Ascending aorta (tissue), 2 donors: Measurements from ENCODE around the gene BCL2L14. TPM values are rescaled to one million over a fixed set of nuclear protein-coding genes. Genes with fewer than 3 reads are reported as not detected.

Experiments used
- DNase-seq, 2 donors: peaks; one replicate each; pipeline ENCODE4 v3.0.0-alpha.2; 2019; ENCODE audit warnings: low spot score in 2 of 2
- H3K27ac ChIP-seq, 2 donors: fragments of 200-600 bp; sonication (generic); one replicate each; pipeline ENCODE4 v1.5.1; 2016 to 2017; ENCODE audit warnings: mild to moderate bottlenecking in 1 of 2
- H3K27me3 ChIP-seq: fragments of 200-600 bp; sonication (generic); one replicate; pipeline ENCODE4 v1.5.1; 2017
- H3K36me3 ChIP-seq, 2 donors: fragments of 200-600 bp; sonication (generic); one replicate each; pipeline ENCODE4 v1.5.1; 2016
- H3K4me1 ChIP-seq, 2 donors: fragments of 200-600 bp; sonication (generic); one replicate each; pipeline ENCODE4 v1.5.1; 2016 to 2017; ENCODE audit warnings: mild to moderate bottlenecking in 1 of 2
- H3K4me3 ChIP-seq, 2 donors: fragments of 200-600 bp; sonication (generic); one replicate each; pipeline ENCODE4 v1.5.1; 2016 to 2017; ENCODE audit warnings: mild to moderate bottlenecking in 1 of 2
- H3K9me3 ChIP-seq, 2 donors: fragments of 200-600 bp; sonication (generic); one replicate each; pipeline ENCODE4 v1.5.1; 2016
- CTCF ChIP-seq, 3 experiments: fragments of 200-600 bp in 2 of 3; fragments of 450-650 bp in 1 of 3; sonication (generic) in 2 of 3; IDR thresholded peaks; one replicate each; pipeline ENCODE4 v1.5.1; 2016 to 2019; ENCODE audit warnings: antibody characterized with exemption in 3 of 3, mild to moderate bottlenecking in 1 of 3, moderate library complexity in 1 of 3
- intact Hi-C: fragments of 100-400 bp; cut with DNase I; formaldehyde crosslinking; loops from one replicate; pipeline ENCODE4 v1.15.1; 2023
- total RNA-seq: library from RNA; depleted of rRNA; stranded (reverse); fragments of >200 nt; gene quantifications from one replicate; pipeline ENCODE4 v1.1.0, GENCODE V29; 2016

Gene BCL2L14
- total RNA-seq, 1 donor from 2014 or later, result not detected

GRCh38 chr12:12083688-12084087 is 12.9 kb downstream of the BCL2L14 start:
- no peaks in the 10 kb centered on the region for H3K27me3 ChIP-seq
- H3K4me1 ChIP-seq, result peaks cover 0 to 3% of the 10 kb centered on the region in 2 donors
- DNase-seq, result no peak
- TF ChIP-seq CTCF (IDR thresholded peaks at IDR 0.05), result no peak
- no peak overlapping the region for H3K4me3 ChIP-seq
- intact Hi-C loops, result loop anchor here (5.0 kb wide), 2 partner anchors 184 to 619 kb away; partner anchors contain the start of gene LRP6
- no peaks in the 10 kb centered on the region for H3K9me3 ChIP-seq
- no peaks in the 10 kb centered on the region for H3K36me3 ChIP-seq
- H3K27ac ChIP-seq, result no peak overlapping the region

GRCh38 chr12:12086362-12086761 is 15.6 kb downstream of the BCL2L14 start:
- Histone ChIP-seq H3K9me3 (no peaks in the 10 kb centered on the region), H3K27me3 (no peaks in the 10 kb centered on the region), H3K4me1 (peaks cover 0 to 6% of the 10 kb centered on the region in 2 donors), H3K4me3 (no peak overlapping the region), H3K27ac (no peak overlapping the region), H3K36me3 (no peaks in the 10 kb centered on the region)
- no peak for TF ChIP-seq CTCF (IDR thresholded peaks at IDR 0.05)
- DNase-seq, result no peak
- intact Hi-C loops, result no loop called here

- H3K27ac ChIP-seq, result no peak overlapping the region
- no peaks in the 10 kb centered on the region for H3K36me3 ChIP-seq
- no peak for TF ChIP-seq CTCF (IDR thresholded peaks at IDR 0.05)
- no peaks in the 10 kb centered on the region for H3K27me3 ChIP-seq
- H3K4me3 ChIP-seq, result no peak overlapping the region
- intact Hi-C loops, result no loop called here
- DNase-seq, result no peak
- H3K4me1 ChIP-seq, result peaks cover 0 to 6% of the 10 kb centered on the region in 2 donors
- H3K9me3 ChIP-seq, result no peaks in the 10 kb centered on the region
Observed at GRCh38 chr12:12086973-12087692, 16.4 kb downstream of the BCL2L14 start.

GRCh38 chr12:12087693-12088034 is 16.9 kb downstream of the BCL2L14 start:
- H3K27me3 ChIP-seq, result no peaks in the 10 kb centered on the region
- TF ChIP-seq CTCF (IDR thresholded peaks at IDR 0.05), result no peak
- no peak overlapping the region for H3K4me3 ChIP-seq
- no peak overlapping the region for H3K27ac ChIP-seq
- peaks cover 0 to 6% of the 10 kb centered on the region in 2 donors for H3K4me1 ChIP-seq
- no peaks in the 10 kb centered on the region for H3K36me3 ChIP-seq
- intact Hi-C loops, result no loop called here
- DNase-seq, result no peak
- H3K9me3 ChIP-seq, result no peaks in the 10 kb centered on the region

GRCh38 chr12:12088147-12088546 is 17.4 kb downstream of the BCL2L14 start:
- H3K27ac ChIP-seq, result no peak overlapping the region
- DNase-seq, result no peak
- TF ChIP-seq CTCF (IDR thresholded peaks at IDR 0.05), result no peak
- peaks cover 0 to 6% of the 10 kb centered on the region in 2 donors for H3K4me1 ChIP-seq
- H3K36me3 ChIP-seq, result no peaks in the 10 kb centered on the region
- no peaks in the 10 kb centered on the region for H3K27me3 ChIP-seq
- intact Hi-C loops, result no loop called here
- no peaks in the 10 kb centered on the region for H3K9me3 ChIP-seq
- no peak overlapping the region for H3K4me3 ChIP-seq
